Gastrocnemius medialis (tissue), 4 donors: ENCODE measurements around the gene PLEKHA4.

Experiments
- CTCF ChIP-seq, 5 experiments: fragments of 450-650 bp in 3 of 5; fragments of 200-600 bp in 2 of 5; sonication (generic) in 2 of 5; IDR thresholded peaks in 4 of 5; conservative IDR thresholded peaks in 1 of 5; 1 replicate in 4 of 5; 2 replicates in 1 of 5; pipeline ENCODE4 v1.5.1; 2016 to 2019; ENCODE audit warnings: antibody characterized with exemption in 5 of 5, mild to moderate bottlenecking in 3 of 5, moderate library complexity in 3 of 5
- POLR2A ChIP-seq, 2 donors: fragments of 450-650 bp; IDR thresholded peaks; one replicate each; pipeline ENCODE4 v1.6.1; 2017; ENCODE audit warnings: antibody characterized with exemption in 2 of 2, mild to moderate bottlenecking in 2 of 2, moderate library complexity in 2 of 2

DNA sequence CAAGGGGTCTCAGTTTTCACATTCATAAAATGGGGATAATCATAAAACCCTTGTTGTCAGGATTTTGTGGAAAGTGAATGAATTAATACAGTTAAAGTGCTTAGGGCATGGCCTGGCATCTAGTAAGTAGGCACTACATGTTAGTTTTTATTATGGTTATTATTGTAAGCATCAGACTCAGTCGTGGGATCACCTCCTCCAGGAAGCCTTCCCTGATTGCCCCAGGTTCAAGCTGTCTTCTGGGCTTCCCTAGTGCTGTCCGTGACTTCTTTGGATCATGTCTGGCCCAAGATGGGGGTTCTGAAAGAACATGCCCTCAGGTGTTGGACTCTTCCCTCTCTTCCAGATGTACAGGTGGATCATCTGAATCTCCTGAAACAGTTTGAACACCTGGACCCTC lies 42.4 kb upstream of the PLEKHA4 start:
- TF ChIP-seq CTCF (IDR thresholded peaks at IDR 0.05 in 4 of 5, conservative IDR thresholded peaks at IDR 0.05 in 1 of 5) (no peak), POLR2A (IDR thresholded peaks at IDR 0.05) (no peak)
